HG03159 (cell line): ENCODE measurements around the gene PHIP.
"Not testable (repeated sequence)": the region's sequence is repeated elsewhere in the genome, so short reads cannot be mapped to it uniquely, and the experiment has no call there.

Experiments used
- ATAC-seq: cut with Tn5 transposase; IDR thresholded peaks from one replicate; pipeline ENCODE4 v1.9.1; 2021; ENCODE audit warnings: mild to moderate bottlenecking, moderate library complexity; ENCODE audit not compliant: unreplicated experiment

PHIP gene

GRCh38 chr6:78942446-78942845 is 135.6 kb downstream of the PHIP start:
- ATAC-seq: no peak

GRCh38 chr6:78936515-78936914 is 141.5 kb downstream of the PHIP start:
- no peak for ATAC-seq

- ATAC-seq: no peak
Measured at GRCh38 chr6:78935553-78935952, 142.5 kb downstream of the PHIP start.

GRCh38 chr6:78925317-78925716 is 152.7 kb downstream of the PHIP start:
- no peak for ATAC-seq

- not testable (repeated sequence) for ATAC-seq
Measured at GRCh38 chr6:78921168-78921567, 156.9 kb downstream of the PHIP start.

GRCh38 chr6:78917788-78918187 is 160.3 kb downstream of the PHIP start:
- no peak for ATAC-seq

GRCh38 chr6:78916411-78916810 is 161.6 kb downstream of the PHIP start:
- no peak for ATAC-seq

GRCh38 chr6:78911218-78911940 is 166.7 kb downstream of the PHIP start:
- ATAC-seq: no peak

- ATAC-seq: peak; percentile 66
Measured at GRCh38 chr6:78910591-78911171, 167.4 kb downstream of the PHIP start.

GRCh38 chr6:78910010-78910409 is 168.0 kb downstream of the PHIP start:
- ATAC-seq: no peak

GRCh38 chr6:78909391-78909790 is 168.7 kb downstream of the PHIP start:
- peak; percentile 42 for ATAC-seq

GRCh38 chr6:78908621-78909020 is 169.4 kb downstream of the PHIP start:
- no peak for ATAC-seq

- ATAC-seq: no peak
Measured at GRCh38 chr6:78896227-78896626, 181.8 kb downstream of the PHIP start.

- not testable (repeated sequence) for ATAC-seq
Measured at GRCh38 chr6:78889901-78890300, 188.2 kb downstream of the PHIP start.
